ENCODE data around the gene ABCG5.

Gene ABCG5

GRCh38 chr2:43812006-43812405 is 26.6 kb downstream of the ABCG5 start:
- H3K4me3 ChIP-seq (replicated peaks in 1 of 2; ENCODE audit: low read depth in 2 of 2, low read length in 2 of 2) = no peak overlapping the region
- no peak for DNase-seq (ENCODE audit: low read depth in 2 of 2)
- TF ChIP-seq CTCF (IDR thresholded peaks at IDR 0.05; ENCODE audit: low read depth, low read length) = no peak

- no peak for TF ChIP-seq CTCF (IDR thresholded peaks at IDR 0.05; ENCODE audit: low read depth, low read length)
- no peak for DNase-seq (ENCODE audit: low read depth in 2 of 2)
- H3K4me3 ChIP-seq (replicated peaks in 1 of 2; ENCODE audit: low read depth in 2 of 2, low read length in 2 of 2) = no peak overlapping the region
Observed at GRCh38 chr2:43810888-43811287, 27.8 kb downstream of the ABCG5 start.

GRCh38 chr2:43810452-43810851 is 28.2 kb downstream of the ABCG5 start:
- H3K4me3 ChIP-seq (replicated peaks in 1 of 2; ENCODE audit: low read depth in 2 of 2, low read length in 2 of 2) = no peak overlapping the region

GRCh38 chr2:43806719-43807031 is 32.0 kb downstream of the ABCG5 start:
- H3K4me3 ChIP-seq (replicated peaks in 1 of 2; ENCODE audit: low read depth in 2 of 2, low read length in 2 of 2) = no peak overlapping the region
- no peak for TF ChIP-seq CTCF (IDR thresholded peaks at IDR 0.05; ENCODE audit: low read depth, low read length)
- DNase-seq (ENCODE audit: low read depth in 2 of 2) = no peak

More at GRCh38 chr2:43810452-43810851, 28.2 kb downstream of the ABCG5 start:
- no peak for TF ChIP-seq CTCF (IDR thresholded peaks at IDR 0.05; ENCODE audit: low read depth, low read length)
- DNase-seq (ENCODE audit: low read depth in 2 of 2) = no peak

GRCh38 chr2:43803113-43803512 is 35.5 kb downstream of the ABCG5 start:
- no peak for TF ChIP-seq CTCF (IDR thresholded peaks at IDR 0.05; ENCODE audit: low read depth, low read length)
- DNase-seq (ENCODE audit: low read depth in 2 of 2) = peak; percentile 2 to 29
- no peak overlapping the region for H3K4me3 ChIP-seq (replicated peaks in 1 of 2; ENCODE audit: low read depth in 2 of 2, low read length in 2 of 2)

- DNase-seq (ENCODE audit: low read depth in 2 of 2) = no peak
- TF ChIP-seq CTCF (IDR thresholded peaks at IDR 0.05; ENCODE audit: low read depth, low read length) = no peak
Observed at GRCh38 chr2:43802135-43802534, 36.5 kb downstream of the ABCG5 start.

GRCh38 chr2:43800894-43801293 is 37.7 kb downstream of the ABCG5 start:
- no peak overlapping the region for H3K4me3 ChIP-seq (replicated peaks in 1 of 2; ENCODE audit: low read depth in 2 of 2, low read length in 2 of 2)
- TF ChIP-seq CTCF (IDR thresholded peaks at IDR 0.05; ENCODE audit: low read depth, low read length) = no peak
- no peak for DNase-seq (ENCODE audit: low read depth in 2 of 2)

More at GRCh38 chr2:43802135-43802534, 36.5 kb downstream of the ABCG5 start:
- H3K4me3 ChIP-seq (replicated peaks in 1 of 2; ENCODE audit: low read depth in 2 of 2, low read length in 2 of 2) = no peak overlapping the region

All from cardiac fibroblast (primary cell).